BJ (cell line): ENCODE measurements around the gene BBC3. TPM values are rescaled to one million over a fixed set of nuclear protein-coding genes. Genes with fewer than 3 reads are reported as not detected.
"Not testable (repeated sequence)": the region's sequence is repeated elsewhere in the genome, so short reads cannot be mapped to it uniquely, and the experiment has no call there.

ENCODE experiments used
- CTCF ChIA-PET: fragments of 350-600 bp; formaldehyde crosslinking; extraction: SDS; loops from one replicate; lab custom pipeline; 2021; ENCODE audit warnings: antibody characterized with exemption, inconsistent platforms; lab: Yijun Ruan, JAX
- POLR2A ChIA-PET: fragments of 300-600 bp; sonication (Branson Sonifier 250); formaldehyde crosslinking; extraction: SDS; loops from one replicate; lab custom pipeline; 2021; ENCODE audit warnings: antibody characterized with exemption; lab: Charles Lee
- DNase-seq: peaks from one replicate; pipeline ENCODE4 v3.0.0-alpha.2; 2011; ENCODE audit warnings: low read depth
- H3K27me3 ChIP-seq: 2 replicates; pipeline ENCODE4 v1.6.0; 2011; ENCODE audit warnings: low read length; ENCODE audit not compliant: control insufficient read depth, insufficient read depth
- H3K36me3 ChIP-seq: 2 replicates; pipeline ENCODE4 v1.5.1; 2011; ENCODE audit warnings: low read length; ENCODE audit not compliant: control insufficient read depth, insufficient read depth
- H3K4me3 ChIP-seq: 2 replicates; pipeline ENCODE4 v1.5.1; 2011; ENCODE audit warnings: low read depth, mild to moderate bottlenecking, control low read depth, low read length
- polyA plus RNA-seq: library from polyadenylated mRNA; depleted of rRNA; stranded (reverse); fragments of >200 nt; gene quantifications from 2 replicates; pipeline ENCODE4 v1.2.3, GENCODE V29; 2011
- TF ChIP-seq, protein P1 (sequence below): IDR thresholded peaks from 2 replicates; pipeline ENCODE4 v1.5.1; 2011; ENCODE audit warnings: low read depth, mild to moderate bottlenecking, control low read depth, inconsistent platforms, low read length, moderate library complexity; ENCODE audit not compliant: insufficient read depth

Gene BBC3
- polyA plus RNA-seq, 1 experiment = 5.2 TPM

DNA sequence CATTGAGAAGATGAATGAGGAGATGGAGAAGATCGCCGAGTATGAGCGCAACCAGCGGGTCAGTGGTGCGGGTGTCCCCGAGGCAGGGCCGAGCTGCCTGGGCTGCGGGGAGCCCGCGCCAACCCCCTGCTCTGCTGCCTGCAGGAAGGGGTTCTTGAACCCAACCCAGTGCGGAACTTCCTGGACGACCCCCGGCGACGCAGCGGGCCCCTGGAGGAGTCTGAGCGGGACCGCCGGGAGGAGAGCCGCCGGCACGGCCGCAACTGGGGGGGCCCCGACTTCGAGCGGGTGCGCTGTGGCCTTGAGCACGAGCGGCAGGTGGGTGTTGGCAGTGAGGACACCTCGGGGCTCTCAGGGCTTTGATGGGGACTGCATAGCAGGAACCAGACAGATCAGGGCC lies 33.6 kb upstream of the BBC3 start:
- Histone ChIP-seq H3K27me3 (no peaks in the 10 kb centered on the region), H3K4me3 (no peak overlapping the region), H3K36me3 (peaks cover 34% of the 10 kb centered on the region)
- ChIA-PET POLR2A (no interaction called here), CTCF (no interaction called here)
- DNase-seq = no peak
- TF ChIP-seq, protein P1, sequence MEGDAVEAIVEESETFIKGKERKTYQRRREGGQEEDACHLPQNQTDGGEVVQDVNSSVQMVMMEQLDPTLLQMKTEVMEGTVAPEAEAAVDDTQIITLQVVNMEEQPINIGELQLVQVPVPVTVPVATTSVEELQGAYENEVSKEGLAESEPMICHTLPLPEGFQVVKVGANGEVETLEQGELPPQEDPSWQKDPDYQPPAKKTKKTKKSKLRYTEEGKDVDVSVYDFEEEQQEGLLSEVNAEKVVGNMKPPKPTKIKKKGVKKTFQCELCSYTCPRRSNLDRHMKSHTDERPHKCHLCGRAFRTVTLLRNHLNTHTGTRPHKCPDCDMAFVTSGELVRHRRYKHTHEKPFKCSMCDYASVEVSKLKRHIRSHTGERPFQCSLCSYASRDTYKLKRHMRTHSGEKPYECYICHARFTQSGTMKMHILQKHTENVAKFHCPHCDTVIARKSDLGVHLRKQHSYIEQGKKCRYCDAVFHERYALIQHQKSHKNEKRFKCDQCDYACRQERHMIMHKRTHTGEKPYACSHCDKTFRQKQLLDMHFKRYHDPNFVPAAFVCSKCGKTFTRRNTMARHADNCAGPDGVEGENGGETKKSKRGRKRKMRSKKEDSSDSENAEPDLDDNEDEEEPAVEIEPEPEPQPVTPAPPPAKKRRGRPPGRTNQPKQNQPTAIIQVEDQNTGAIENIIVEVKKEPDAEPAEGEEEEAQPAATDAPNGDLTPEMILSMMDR = no peak

DNA sequence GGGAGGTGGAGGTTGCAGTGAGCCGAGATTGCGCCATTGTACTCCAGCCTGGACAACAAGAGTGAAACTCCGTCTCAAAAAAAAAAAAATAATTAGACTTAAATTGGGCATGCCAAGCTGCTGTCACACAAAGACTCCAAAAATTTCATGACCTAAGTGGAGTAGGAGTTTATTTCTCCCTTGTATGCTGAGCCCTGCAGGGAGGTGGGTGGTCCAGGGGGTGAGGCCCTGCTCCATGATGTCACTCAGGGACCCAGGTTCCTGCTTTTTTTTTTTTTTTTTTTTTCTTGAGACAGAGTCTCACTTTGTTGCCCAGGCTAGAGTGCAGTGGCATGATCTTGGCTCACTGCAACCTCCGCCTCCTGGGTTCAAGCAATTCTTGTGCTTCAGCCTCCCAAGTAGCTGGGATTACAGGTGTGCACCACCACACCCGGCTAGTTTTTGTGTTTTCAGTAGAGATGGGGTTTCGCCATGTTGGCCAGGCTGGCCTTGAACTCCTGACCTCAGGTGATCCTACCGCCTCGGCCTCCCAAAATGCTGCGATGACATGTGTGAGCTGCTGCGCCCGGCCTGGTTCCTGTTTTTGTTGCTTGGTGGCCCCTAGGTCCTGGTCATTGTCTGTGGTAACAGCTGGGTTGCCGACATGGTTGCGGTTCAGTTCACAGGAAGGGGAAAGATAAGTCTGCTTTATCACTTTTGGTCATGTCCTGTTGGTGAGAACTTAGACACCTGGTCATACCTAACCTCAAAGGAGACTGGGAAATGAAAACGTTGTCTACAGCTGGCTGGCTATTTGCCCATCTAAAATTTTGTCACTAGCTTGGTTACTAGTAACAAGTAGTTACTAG lies 31.2 kb upstream of the BBC3 start:
- peaks cover 40% of the 10 kb centered on the region for H3K36me3 ChIP-seq
- POLR2A ChIA-PET, H3K4me3 ChIP-seq, H3K27me3 ChIP-seq, DNase-seq: not testable (repeated sequence)
- CTCF ChIA-PET = interaction anchor here (0.8 to 1.1 kb wide), 2 partner anchors 12 to 18 kb away, joined by 3 read pairs; no protein-coding TSS in a partner anchor

GRCh38 chr19:47260476-47260875 lies 29.5 kb upstream of the BBC3 start:
- DNase-seq = no peak
- Histone ChIP-seq H3K36me3 (peaks cover 33% of the 10 kb centered on the region), H3K27me3 (no peaks in the 10 kb centered on the region), H3K4me3 (no peak overlapping the region)
- CTCF ChIA-PET = interaction anchor here (0.9 to 1.5 kb wide), 3 partner anchors 24 to 452 kb away, joined by 3 to 4 read pairs (median 3); partner anchors contain the start of gene EHD2
- TF ChIP-seq, protein P1 = no peak
- POLR2A ChIA-PET = no interaction called here

GRCh38 chr19:47258895-47259555 lies 28.0 kb upstream of the BBC3 start:
- TF ChIP-seq, protein P1 = no peak
- peaks cover 25% of the 10 kb centered on the region for H3K36me3 ChIP-seq
- ChIA-PET POLR2A (no interaction called here), CTCF (no interaction called here)
- no peak for DNase-seq
- no peak overlapping the region for H3K4me3 ChIP-seq
- H3K27me3 ChIP-seq = no peaks in the 10 kb centered on the region

GRCh38 chr19:47258434-47258833 lies 27.4 kb upstream of the BBC3 start:
- CTCF ChIA-PET = no interaction called here
- peaks cover 24% of the 10 kb centered on the region for H3K36me3 ChIP-seq
- H3K27me3 ChIP-seq = no peaks in the 10 kb centered on the region
- POLR2A ChIA-PET = no interaction called here
- DNase-seq = no peak
- TF ChIP-seq, protein P1 = no peak
- H3K4me3 ChIP-seq = peak overlapping the region; percentile 54
